HEK293 (cell line): Measurements from ENCODE around the gene AIRE.

Source experiments
- CTCF ChIA-PET: fragments of 350-600 bp; formaldehyde crosslinking; extraction: SDS; loops from one replicate; lab custom pipeline; 2021; ENCODE audit warnings: antibody characterized with exemption; lab: Yijun Ruan, JAX
- POLR2A ChIA-PET: fragments of 300-600 bp; formaldehyde crosslinking; extraction: SDS; loops from one replicate; lab custom pipeline; 2020; ENCODE audit warnings: antibody characterized with exemption, inconsistent platforms; lab: Yijun Ruan, JAX
- H3K27ac ChIP-seq: fragments of 200-500 bp; sonication (Bioruptor generic); 2 replicates; pipeline ENCODE4 v1.5.1; 2014; ENCODE audit warnings: low read depth, low read length, control low read depth, inconsistent platforms; ENCODE audit errors: extremely low read depth
- H3K36me3 ChIP-seq, 2 experiments: fragments of 200-500 bp in 1 of 2; sonication (Bioruptor generic) in 1 of 2; 1 replicate in 1 of 2; 2 replicates in 1 of 2; pipeline ENCODE4 v1.5.1; 2014 to 2017; ENCODE audit warnings: inconsistent platforms in 2 of 2, low read length in 2 of 2; ENCODE audit not compliant: control insufficient read depth in 2 of 2, insufficient read depth in 1 of 2
- H3K4me1 ChIP-seq: fragments of 200-500 bp; sonication (Bioruptor generic); 2 replicates; pipeline ENCODE4 v1.5.1; 2014; ENCODE audit warnings: mild to moderate bottlenecking, low read length, inconsistent platforms; ENCODE audit not compliant: control insufficient read depth, insufficient read depth
- H3K4me3 ChIP-seq: 2 replicates; pipeline ENCODE4 v1.5.1; 2011; ENCODE audit warnings: low read depth, mild to moderate bottlenecking, control low read depth, low read length, moderate library complexity
- H3K9me3 ChIP-seq: fragments of 200-500 bp; sonication (Bioruptor generic); 2 replicates; pipeline ENCODE4 v1.5.1; 2014; ENCODE audit warnings: low read depth, low read length, inconsistent platforms; ENCODE audit not compliant: control insufficient read depth, insufficient read depth
- GFI1B ChIP-seq: fragments of 450-650 bp; formaldehyde crosslinking; IDR thresholded peaks from 2 replicates; pipeline ENCODE4 v1.5.1; 2016; ENCODE audit warnings: missing biosample characterization, missing genetic modification characterization
- HOXC10 ChIP-seq: sonication (generic); formaldehyde crosslinking; IDR thresholded peaks from 2 replicates; pipeline ENCODE4 v1.8.1; 2023; ENCODE audit warnings: mild to moderate bottlenecking, missing genetic modification reagents
- KLF1 ChIP-seq: fragments of 450-650 bp; formaldehyde crosslinking; IDR thresholded peaks from 2 replicates; pipeline ENCODE4 v1.5.1; 2016; ENCODE audit warnings: missing biosample characterization, missing genetic modification characterization
- KLF9 ChIP-seq: fragments of 450-650 bp; formaldehyde crosslinking; IDR thresholded peaks from 2 replicates; pipeline ENCODE4 v1.5.1; 2016; ENCODE audit warnings: missing biosample characterization, missing genetic modification characterization, low read depth
- PRDM1 ChIP-seq: fragments of 450-650 bp; formaldehyde crosslinking; IDR thresholded peaks from 2 replicates; pipeline ENCODE4; 2016; ENCODE audit warnings: missing biosample characterization, missing genetic modification characterization
- TRIM28 ChIP-seq: IDR thresholded peaks from 2 replicates; pipeline ENCODE4 v1.6.1; 2011; ENCODE audit warnings: low read length, control low read depth, borderline replicate concordance
- ZFHX2 ChIP-seq: fragments of 450-650 bp; formaldehyde crosslinking; conservative IDR thresholded peaks from 2 replicates; pipeline ENCODE4 v1.5.1; 2016; ENCODE audit warnings: missing biosample characterization, missing genetic modification characterization
- ZFP37 ChIP-seq: fragments of 450-650 bp; formaldehyde crosslinking; IDR thresholded peaks from 2 replicates; pipeline ENCODE4 v1.5.1; 2016; ENCODE audit warnings: missing biosample characterization, missing genetic modification characterization
- ZIC2 ChIP-seq: fragments of 450-650 bp; formaldehyde crosslinking; IDR thresholded peaks from 2 replicates; pipeline ENCODE4 v1.5.1; 2016; ENCODE audit warnings: missing biosample characterization, missing genetic modification characterization
- ZNF202 ChIP-seq: fragments of 450-650 bp; formaldehyde crosslinking; IDR thresholded peaks from 2 replicates; pipeline ENCODE4 v1.5.1; 2016; ENCODE audit warnings: missing biosample characterization, missing genetic modification characterization, borderline replicate concordance
- ZNF214 ChIP-seq: fragments of 450-650 bp; formaldehyde crosslinking; IDR thresholded peaks from 2 replicates; pipeline ENCODE4 v1.5.1; 2017; ENCODE audit warnings: missing biosample characterization, mild to moderate bottlenecking, missing genetic modification characterization, borderline replicate concordance
- ZNF223 ChIP-seq: fragments of 450-650 bp; formaldehyde crosslinking; IDR thresholded peaks from 2 replicates; pipeline ENCODE4 v1.5.1; 2016; ENCODE audit warnings: missing biosample characterization, missing genetic modification characterization
- ZNF248 ChIP-seq: fragments of 450-650 bp; formaldehyde crosslinking; IDR thresholded peaks from 2 replicates; pipeline ENCODE4 v1.5.1; 2017; ENCODE audit warnings: missing biosample characterization, missing genetic modification characterization
- ZNF266 ChIP-seq: fragments of 450-650 bp; formaldehyde crosslinking; IDR thresholded peaks from 2 replicates; pipeline ENCODE4 v1.5.1; 2016; ENCODE audit warnings: missing biosample characterization, missing genetic modification characterization, low read depth
- ZNF292 ChIP-seq: fragments of 450-650 bp; formaldehyde crosslinking; IDR thresholded peaks from 2 replicates; pipeline ENCODE4 v1.5.1; 2016; ENCODE audit warnings: low read depth, missing biosample characterization, missing genetic modification characterization, borderline replicate concordance
- ZNF391 ChIP-seq: fragments of 450-650 bp; formaldehyde crosslinking; IDR thresholded peaks from 2 replicates; pipeline ENCODE4 v1.5.1; 2016; ENCODE audit warnings: low read depth, missing biosample characterization, missing genetic modification characterization, borderline replicate concordance
- ZNF530 ChIP-seq: fragments of 450-650 bp; formaldehyde crosslinking; IDR thresholded peaks from 2 replicates; pipeline ENCODE4 v1.5.1; 2016; ENCODE audit warnings: low read depth, missing biosample characterization, missing genetic modification characterization
- ZNF596 ChIP-seq: fragments of 450-650 bp; IDR thresholded peaks from 2 replicates; pipeline ENCODE4 v1.5.0; 2018; ENCODE audit warnings: missing biosample characterization, mild to moderate bottlenecking, missing genetic modification characterization, moderate library complexity
- ZNF624 ChIP-seq: fragments of 450-650 bp; formaldehyde crosslinking; IDR thresholded peaks from 2 replicates; pipeline ENCODE4 v1.5.1; 2017; ENCODE audit warnings: missing biosample characterization, missing genetic modification characterization
- ZNF837 ChIP-seq: fragments of 450-650 bp; formaldehyde crosslinking; IDR thresholded peaks from 2 replicates; pipeline ENCODE4 v1.5.1; 2016; ENCODE audit warnings: missing biosample characterization, missing genetic modification characterization
- ZNF843 ChIP-seq: fragments of 450-650 bp; formaldehyde crosslinking; IDR thresholded peaks from 2 replicates; pipeline ENCODE4 v1.5.1; 2016; ENCODE audit warnings: missing biosample characterization, missing genetic modification characterization
- TF ChIP-seq, protein P1 (sequence below): IDR thresholded peaks from 2 replicates; pipeline ENCODE4 v1.6.1; 2011; ENCODE audit warnings: mild to moderate bottlenecking, low read depth, low read length, borderline replicate concordance
- TF ChIP-seq, protein P2 (sequence below): fragments of 450-650 bp; formaldehyde crosslinking; IDR thresholded peaks from 2 replicates; pipeline ENCODE4 v1.5.1; 2016; ENCODE audit warnings: missing biosample characterization, missing genetic modification characterization
- TF ChIP-seq, protein P3 (sequence below): fragments of 450-650 bp; formaldehyde crosslinking; IDR thresholded peaks from 2 replicates; pipeline ENCODE4 v1.5.1; 2016; ENCODE audit warnings: missing biosample characterization, missing genetic modification characterization
- TF ChIP-seq, protein P4 (sequence below): fragments of 450-650 bp; formaldehyde crosslinking; IDR thresholded peaks from 2 replicates; pipeline ENCODE4 v1.5.1; 2016; ENCODE audit warnings: missing biosample characterization, missing genetic modification characterization

The AIRE gene

DNA sequence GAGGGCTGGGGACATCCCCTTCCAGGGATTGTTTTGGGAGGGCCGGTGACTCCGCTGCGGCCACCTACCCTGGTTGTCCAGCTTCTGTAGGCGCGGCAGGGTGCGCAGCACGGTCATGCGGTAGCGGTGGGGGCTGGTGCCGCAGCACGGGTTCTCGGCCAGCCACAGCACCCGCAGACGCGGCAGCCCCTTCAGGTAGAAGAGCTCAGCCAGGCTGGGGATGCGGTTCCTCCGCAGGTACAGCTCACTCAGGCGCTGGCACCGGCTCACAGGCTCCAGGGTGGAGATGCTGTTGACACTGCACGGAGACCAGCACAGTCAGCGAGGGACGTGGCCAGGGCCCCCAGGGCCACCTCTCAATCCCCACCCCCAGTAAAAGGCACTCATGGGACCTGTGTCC lies 47.3 kb downstream of the AIRE start:
- Histone ChIP-seq H3K4me3 (no peak overlapping the region), H3K4me1 (peaks cover 2% of the 10 kb centered on the region; the same call in 1 of the 2 replicates), H3K9me3 (no peaks in the 10 kb centered on the region), H3K36me3 (peaks cover 0 to 4% of the 10 kb centered on the region in 2 experiments; a peak in 1 of 3 replicates), H3K27ac (no peak overlapping the region)
- TF ChIP-seq ZNF223: no peak
- TF ChIP-seq ZNF530 (tag by site-specific recombination): no peak
- no peak for TF ChIP-seq ZFP37
- no peak for TF ChIP-seq ZNF843 (tag by site-specific recombination)
- no peak for TF ChIP-seq ZNF202 (tag by site-specific recombination)
- no peak for TF ChIP-seq KLF1
- TF ChIP-seq, protein P1, sequence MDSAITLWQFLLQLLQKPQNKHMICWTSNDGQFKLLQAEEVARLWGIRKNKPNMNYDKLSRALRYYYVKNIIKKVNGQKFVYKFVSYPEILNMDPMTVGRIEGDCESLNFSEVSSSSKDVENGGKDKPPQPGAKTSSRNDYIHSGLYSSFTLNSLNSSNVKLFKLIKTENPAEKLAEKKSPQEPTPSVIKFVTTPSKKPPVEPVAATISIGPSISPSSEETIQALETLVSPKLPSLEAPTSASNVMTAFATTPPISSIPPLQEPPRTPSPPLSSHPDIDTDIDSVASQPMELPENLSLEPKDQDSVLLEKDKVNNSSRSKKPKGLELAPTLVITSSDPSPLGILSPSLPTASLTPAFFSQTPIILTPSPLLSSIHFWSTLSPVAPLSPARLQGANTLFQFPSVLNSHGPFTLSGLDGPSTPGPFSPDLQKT: no peak
- TF ChIP-seq ZNF391 (tag by site-specific recombination): no peak
- CTCF ChIA-PET: no interaction called here
- POLR2A ChIA-PET: no interaction called here

DNA sequence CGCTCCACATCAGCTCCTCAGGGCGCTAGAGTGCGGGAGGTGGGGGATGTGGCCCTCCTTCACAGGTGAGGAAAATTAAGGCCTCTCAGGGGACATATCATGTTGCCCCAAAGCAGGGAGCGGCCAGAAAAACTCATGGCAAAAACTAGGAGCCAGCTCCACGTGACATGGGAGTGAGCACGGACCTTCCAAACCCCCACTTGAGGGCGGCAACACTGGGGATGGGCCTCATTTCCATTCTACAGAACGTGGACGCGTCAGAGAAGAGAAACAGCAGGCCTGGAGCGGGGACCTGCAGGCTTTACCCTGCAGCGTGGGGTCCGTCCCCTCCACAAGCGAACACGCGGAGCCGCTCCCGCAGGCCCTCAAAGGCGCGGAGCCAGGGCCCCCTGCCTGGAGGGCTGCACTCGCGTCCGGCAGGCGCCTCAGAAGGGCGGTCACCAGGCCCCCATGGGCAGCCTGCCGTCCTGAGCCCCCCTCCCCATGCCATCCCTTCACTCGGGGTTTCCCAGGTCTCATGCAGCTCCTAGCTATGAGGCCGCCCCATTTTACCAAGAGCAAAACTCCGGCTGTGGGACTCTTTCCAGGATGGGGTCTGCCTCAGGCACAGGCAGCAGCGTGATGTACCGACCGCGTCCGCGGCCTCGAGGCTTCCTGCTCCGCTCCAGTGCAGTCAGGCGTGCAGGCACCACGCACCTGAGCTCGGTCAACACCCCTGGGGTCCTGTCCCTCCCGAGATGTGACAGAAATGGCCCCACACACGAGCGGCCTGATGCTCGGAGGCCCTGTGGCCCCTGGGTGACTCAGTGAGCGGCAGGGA lies 48.0 kb downstream of the AIRE start:
- Histone ChIP-seq H3K4me1 (peaks cover 6% of the 10 kb centered on the region; the same call in 1 of the 2 replicates), H3K36me3 (peaks cover 0 to 4% of the 10 kb centered on the region in 2 experiments; a peak in 1 of 3 replicates), H3K27ac (no peak overlapping the region), H3K4me3 (no peak overlapping the region), H3K9me3 (no peaks in the 10 kb centered on the region)
- ChIA-PET POLR2A (interaction anchor here (0.7 to 1.1 kb wide), 2 partner anchors 26 to 30 kb away, joined by 3 read pairs; no protein-coding TSS in a partner anchor), CTCF (no interaction called here)
- no peak for TF ChIP-seq KLF9 (tag by site-specific recombination)
- TF ChIP-seq, protein P2, sequence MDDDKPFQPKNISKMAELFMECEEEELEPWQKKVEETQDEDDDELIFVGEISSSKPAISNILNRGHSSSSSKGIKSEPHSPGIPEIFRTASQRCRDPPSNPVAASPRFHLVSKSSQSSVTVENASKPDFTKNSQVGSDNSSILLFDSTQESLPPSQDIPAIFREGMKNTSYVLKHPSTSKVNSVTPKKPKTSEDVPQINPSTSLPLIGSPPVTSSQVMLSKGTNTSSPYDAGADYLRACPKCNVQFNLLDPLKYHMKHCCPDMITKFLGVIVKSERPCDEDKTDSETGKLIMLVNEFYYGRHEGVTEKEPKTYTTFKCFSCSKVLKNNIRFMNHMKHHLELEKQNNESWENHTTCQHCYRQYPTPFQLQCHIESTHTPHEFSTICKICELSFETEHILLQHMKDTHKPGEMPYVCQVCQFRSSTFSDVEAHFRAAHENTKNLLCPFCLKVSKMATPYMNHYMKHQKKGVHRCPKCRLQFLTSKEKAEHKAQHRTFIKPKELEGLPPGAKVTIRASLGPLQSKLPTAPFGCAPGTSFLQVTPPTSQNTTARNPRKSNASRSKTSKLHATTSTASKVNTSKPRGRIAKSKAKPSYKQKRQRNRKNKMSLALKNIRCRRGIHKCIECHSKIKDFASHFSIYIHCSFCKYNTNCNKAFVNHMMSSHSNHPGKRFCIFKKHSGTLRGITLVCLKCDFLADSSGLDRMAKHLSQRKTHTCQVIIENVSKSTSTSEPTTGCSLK (tag by site-specific recombination): no peak
- no peak for TF ChIP-seq ZNF214
- TF ChIP-seq ZNF292 (tag by site-specific recombination): no peak

DNA sequence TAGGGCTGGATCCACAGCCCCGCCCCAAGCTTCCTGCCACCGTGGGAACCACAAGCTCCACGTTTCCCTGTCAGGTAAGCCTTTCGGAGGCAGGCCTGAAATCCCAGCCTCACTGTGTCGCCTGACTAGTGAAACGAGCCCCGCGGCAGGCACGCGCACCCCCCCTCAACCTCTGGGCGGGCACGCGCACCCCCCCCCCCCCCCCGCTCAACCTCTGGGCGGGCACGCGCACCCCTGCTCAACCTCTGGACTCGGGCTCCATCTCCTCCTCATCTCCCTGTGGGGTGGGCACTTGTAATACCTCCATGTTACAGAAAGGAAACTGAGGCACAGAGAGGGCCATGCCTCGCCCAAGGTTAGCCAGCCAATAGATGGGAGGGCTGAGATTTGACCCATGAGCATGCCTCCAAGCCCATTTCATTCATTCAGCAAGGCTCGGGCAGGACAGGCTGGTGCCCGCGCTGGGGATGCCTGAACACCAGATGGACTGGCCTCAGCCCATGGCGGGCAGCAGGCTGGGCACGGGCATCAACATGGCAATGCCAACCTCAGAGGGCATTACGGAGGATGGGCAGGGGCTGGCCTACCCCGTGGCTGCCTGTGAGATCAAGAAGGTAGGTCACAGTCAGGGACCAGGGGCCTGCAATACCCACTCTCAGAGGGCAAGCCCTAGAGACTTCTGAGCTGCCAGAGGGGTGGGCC lies 48.8 kb downstream of the AIRE start:
- Histone ChIP-seq H3K4me1 (peaks cover 6% of the 10 kb centered on the region; the same call in 1 of the 2 replicates), H3K36me3 (peaks cover 0 to 4% of the 10 kb centered on the region in 2 experiments; a peak in 1 of 3 replicates), H3K27ac (no peak overlapping the region), H3K9me3 (no peaks in the 10 kb centered on the region), H3K4me3 (no peak overlapping the region)
- ChIA-PET CTCF (interaction anchor here (0.9 kb wide), 1 partner anchor 30 kb away, joined by 3 read pairs; no protein-coding TSS in a partner anchor), POLR2A (interaction anchor here (1.1 kb wide), 1 partner anchor 31 kb away, joined by 3 read pairs; no protein-coding TSS in a partner anchor)
- no peak for TF ChIP-seq ZNF837
- no peak for TF ChIP-seq ZFHX2 (tag by site-specific recombination)
- TF ChIP-seq ZNF248 (tag by site-specific recombination): no peak
- TF ChIP-seq, protein P3, sequence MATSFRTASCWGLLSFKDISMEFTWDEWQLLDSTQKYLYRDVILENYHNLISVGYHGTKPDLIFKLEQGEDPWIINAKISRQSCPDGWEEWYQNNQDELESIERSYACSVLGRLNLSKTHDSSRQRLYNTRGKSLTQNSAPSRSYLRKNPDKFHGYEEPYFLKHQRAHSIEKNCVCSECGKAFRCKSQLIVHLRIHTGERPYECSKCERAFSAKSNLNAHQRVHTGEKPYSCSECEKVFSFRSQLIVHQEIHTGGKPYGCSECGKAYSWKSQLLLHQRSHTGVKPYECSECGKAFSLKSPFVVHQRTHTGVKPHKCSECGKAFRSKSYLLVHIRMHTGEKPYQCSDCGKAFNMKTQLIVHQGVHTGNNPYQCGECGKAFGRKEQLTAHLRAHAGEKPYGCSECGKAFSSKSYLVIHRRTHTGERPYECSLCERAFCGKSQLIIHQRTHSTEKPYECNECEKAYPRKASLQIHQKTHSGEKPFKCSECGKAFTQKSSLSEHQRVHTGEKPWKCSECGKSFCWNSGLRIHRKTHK (tag by site-specific recombination): no peak
- no peak for TF ChIP-seq HOXC10 (CRISPR knock-in tag)
- TF ChIP-seq, protein P4, sequence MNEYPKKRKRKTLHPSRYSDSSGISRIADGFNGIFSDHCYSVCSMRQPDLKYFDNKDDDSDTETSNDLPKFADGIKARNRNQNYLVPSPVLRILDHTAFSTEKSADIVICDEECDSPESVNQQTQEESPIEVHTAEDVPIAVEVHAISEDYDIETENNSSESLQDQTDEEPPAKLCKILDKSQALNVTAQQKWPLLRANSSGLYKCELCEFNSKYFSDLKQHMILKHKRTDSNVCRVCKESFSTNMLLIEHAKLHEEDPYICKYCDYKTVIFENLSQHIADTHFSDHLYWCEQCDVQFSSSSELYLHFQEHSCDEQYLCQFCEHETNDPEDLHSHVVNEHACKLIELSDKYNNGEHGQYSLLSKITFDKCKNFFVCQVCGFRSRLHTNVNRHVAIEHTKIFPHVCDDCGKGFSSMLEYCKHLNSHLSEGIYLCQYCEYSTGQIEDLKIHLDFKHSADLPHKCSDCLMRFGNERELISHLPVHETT (tag by site-specific recombination): no peak
- no peak for TF ChIP-seq PRDM1 (tag by site-specific recombination)
- TF ChIP-seq ZIC2 (tag by site-specific recombination): no peak
- TF ChIP-seq TRIM28: no peak
- no peak for TF ChIP-seq ZNF266 (tag by site-specific recombination)
- TF ChIP-seq ZNF596 (tag by site-specific recombination): no peak
- TF ChIP-seq ZNF624 (tag by site-specific recombination): no peak
- TF ChIP-seq GFI1B (tag by site-specific recombination): no peak
